Measurements from ENCODE around the gene DOC2A.
"Not testable (repeated sequence)": the region's sequence is repeated elsewhere in the genome, so short reads cannot be mapped to it uniquely, and the experiment has no call there.

Gene DOC2A

GRCh38 chr16:30026449-30026848 lies 15.6 kb upstream of the DOC2A start:
- no peak for DNase-seq

- DNase-seq, result no peak
These were observed 14.7 kb upstream of the DOC2A start for GRCh38 chr16:30025574-30025973.

GRCh38 chr16:30025156-30025555 lies 14.3 kb upstream of the DOC2A start:
- no peak for DNase-seq

- no peak for DNase-seq
These were observed 13.6 kb upstream of the DOC2A start for GRCh38 chr16:30024451-30024850.

GRCh38 chr16:30023586-30023985 lies 12.8 kb upstream of the DOC2A start:
- no peak for DNase-seq

- no peak for DNase-seq
These were observed 12.1 kb upstream of the DOC2A start, which contains the start of gene C16orf92 for GRCh38 chr16:30022887-30023286. TSS of gene C16orf92 (plus strand) at chr16:30023198. CDS start at chr16:30023341, 143 bp downstream.

GRCh38 chr16:30018731-30019158 lies 7.9 kb upstream of the DOC2A start:
- no peak for DNase-seq

GRCh38 chr16:30017937-30018336 lies 7.1 kb upstream of the DOC2A start:
- DNase-seq, result not testable (repeated sequence)

GRCh38 chr16:30017277-30017656 lies 6.4 kb upstream of the DOC2A start:
- DNase-seq, result no peak

GRCh38 chr16:30016555-30017276 lies 5.9 kb upstream of the DOC2A start:
- DNase-seq, result no peak

- not testable (repeated sequence) for DNase-seq
These were observed 4.6 kb upstream of the DOC2A start for GRCh38 chr16:30015450-30015849.

- DNase-seq, result not testable (repeated sequence)
These were observed 1.8 kb upstream of the DOC2A start for GRCh38 chr16:30012598-30012997.

GRCh38 chr16:30011714-30012504 lies 1.1 kb upstream of the DOC2A start:
- no peak for DNase-seq

- DNase-seq, result no peak
These were observed 610 bp downstream of the DOC2A start for GRCh38 chr16:30009990-30010843.

GRCh38 chr16:30009085-30009862 lies 1.6 kb downstream of the DOC2A start:
- no peak for DNase-seq

GRCh38 chr16:30007378-30007895 lies 3.4 kb downstream of the DOC2A start:
- no peak for DNase-seq

- no peak for DNase-seq
These were observed 4.0 kb downstream of the DOC2A start for GRCh38 chr16:30006659-30007377.

GRCh38 chr16:30006095-30006473 lies 4.7 kb downstream of the DOC2A start:
- no peak for DNase-seq

- DNase-seq, result no peak
These were observed 5.3 kb downstream of the DOC2A start for GRCh38 chr16:30005341-30006094.

GRCh38 chr16:30004811-30005242 lies 6.0 kb downstream of the DOC2A start:
- DNase-seq, result no peak

GRCh38 chr16:30004424-30004776 lies 6.4 kb downstream of the DOC2A start:
- no peak for DNase-seq

Data from cerebellar nuclear complex (tissue), 1 donor.